Measurements from ENCODE around the gene PCK2.

The PCK2 gene

DNA sequence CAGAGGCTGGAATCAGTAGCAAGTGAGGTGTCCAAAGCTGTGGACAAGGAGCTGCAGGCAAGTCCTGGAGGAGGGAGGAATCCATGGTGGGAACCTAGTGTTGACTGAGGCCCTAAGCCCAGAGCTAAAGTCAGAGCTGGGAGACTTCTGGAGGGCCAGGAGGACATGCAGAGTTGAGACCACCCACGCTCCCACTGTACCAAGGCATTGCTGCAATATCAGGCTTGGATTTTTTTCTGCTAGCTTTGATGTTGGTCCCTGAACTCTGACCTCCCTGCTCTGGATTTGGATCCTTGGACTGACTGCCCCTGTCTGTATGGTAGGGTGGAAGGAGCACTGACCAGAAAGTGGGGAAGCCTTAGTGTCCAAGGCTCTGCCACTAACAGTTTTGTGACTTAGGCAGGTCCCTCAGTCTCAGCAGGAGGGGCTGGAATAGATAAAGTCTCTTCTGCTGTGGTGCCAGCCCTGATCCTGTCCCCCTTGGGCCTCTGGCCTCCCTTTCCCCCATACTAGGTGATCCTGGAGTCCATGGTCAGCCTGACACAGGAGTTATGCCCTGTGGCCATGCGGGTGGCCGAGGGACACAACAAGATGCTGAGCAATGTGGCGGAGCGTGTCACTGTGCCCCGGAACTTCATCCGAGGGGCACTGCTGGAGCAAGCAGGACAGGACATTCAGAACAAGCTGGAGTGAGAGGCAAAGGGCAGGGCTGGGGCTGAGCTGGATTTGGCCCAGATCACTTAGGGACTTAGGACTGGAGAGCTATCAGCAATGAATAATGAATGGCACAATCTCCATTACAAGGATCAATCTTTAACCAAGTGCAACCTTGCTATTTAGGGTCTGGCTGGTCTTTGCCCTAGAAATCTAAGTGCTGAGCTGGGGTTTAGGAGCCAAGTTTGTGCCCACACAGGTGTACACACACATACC lies 32.9 kb upstream of the PCK2 start:
- DNase-seq (ENCODE audit: low read depth, low spot score) = no peak

DNA sequence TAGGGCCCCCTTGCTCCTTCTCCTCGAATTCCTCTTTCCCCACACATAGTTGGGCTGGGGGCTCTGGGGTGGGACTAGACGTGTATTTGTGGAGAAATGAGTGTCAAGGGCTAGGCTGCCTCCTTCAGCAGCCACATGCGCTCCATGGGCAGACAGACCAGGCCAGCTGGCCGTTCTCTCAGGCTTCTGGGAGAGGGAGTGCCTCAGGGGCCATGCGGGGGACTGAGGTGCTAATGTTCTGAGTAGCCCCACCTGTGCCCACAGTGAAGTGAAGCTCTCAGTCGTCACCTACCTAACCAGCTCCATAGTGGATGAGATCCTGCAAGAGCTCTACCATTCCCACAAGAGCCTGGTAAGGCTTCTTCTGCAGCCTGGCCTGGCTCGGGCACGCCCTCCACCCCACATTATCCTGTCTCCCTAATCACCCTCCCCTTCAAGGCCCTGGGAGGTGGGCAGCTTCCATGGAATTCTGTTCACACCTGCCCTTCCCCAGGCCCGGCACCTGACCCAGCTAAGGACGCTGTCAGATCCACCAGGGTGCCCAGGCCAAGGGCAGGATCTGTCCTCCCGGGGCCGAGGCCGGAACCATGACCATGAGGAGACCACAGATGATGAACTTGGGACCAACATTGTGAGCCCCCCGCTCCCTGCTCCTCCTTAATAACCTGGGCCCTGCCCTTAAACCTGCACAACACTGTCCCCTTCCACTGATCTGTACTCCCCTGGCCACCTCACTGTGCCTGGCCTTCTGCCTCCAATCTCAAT lies 31.7 kb upstream of the PCK2 start:
- no peak for DNase-seq (ENCODE audit: low read depth, low spot score)

DNA sequence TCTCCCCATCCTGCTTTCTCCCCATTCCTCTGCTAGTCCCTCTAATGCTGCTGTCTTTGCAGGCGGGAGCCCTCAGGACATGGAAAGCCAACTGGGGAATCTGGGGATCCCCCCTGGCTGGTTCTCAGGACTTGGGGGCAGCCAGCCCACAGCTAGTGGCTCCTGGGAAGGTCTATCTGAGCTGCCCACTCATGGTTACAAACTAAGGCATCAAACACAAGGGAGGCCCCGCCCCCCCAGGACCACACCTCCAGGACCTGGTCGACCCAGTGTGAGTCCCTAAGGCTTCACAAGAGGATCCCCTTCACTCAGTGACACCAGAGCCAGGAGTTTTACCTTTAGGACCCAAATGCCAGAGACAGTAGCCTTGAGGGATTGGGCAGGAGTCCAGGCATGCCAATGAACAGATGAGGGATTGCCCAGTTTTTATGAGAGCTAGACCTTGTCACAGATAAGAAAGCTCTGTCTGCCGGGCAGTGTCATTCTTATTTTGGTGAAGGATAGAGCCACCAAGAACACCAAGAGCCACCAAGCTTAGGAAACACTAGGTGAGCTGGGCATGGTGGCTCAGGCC lies 30.8 kb upstream of the PCK2 start:
- DNase-seq (ENCODE audit: low read depth, low spot score) = no peak

DNA sequence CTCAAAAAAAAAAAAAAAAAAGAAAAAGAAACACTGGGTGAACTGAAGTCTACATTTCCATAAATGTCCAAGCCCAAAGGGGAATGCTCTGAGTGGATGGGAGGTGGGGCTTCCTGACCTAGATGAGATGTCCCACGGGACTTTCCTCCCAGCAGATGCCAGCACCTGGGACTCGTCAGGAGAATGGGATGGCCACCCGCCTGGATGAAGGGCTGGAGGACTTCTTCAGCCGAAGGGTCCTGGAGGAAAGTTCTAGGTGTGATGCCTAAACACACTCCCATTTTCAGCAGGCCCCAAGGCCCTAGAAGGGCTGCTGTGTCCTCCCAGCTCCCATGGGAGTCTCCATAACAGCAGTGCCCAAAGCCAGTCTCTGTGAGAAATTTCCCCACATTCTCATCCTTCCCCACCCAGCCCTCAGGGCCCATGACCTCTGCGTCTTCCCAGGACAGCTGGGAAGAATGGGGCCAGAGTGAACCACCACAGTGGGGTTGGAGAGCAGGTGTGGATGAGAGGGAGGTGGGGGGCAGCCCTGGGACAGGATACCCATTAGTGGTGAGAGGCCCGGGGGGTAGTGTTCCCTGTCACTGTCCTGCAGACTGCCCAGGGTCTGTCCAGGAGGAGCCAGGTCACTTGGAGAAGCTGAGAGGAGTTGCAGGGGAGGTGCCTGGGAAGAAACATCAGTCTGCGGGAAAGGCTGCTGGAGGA lies 29.9 kb upstream of the PCK2 start:
- DNase-seq (ENCODE audit: low read depth, low spot score) = no peak

DNA sequence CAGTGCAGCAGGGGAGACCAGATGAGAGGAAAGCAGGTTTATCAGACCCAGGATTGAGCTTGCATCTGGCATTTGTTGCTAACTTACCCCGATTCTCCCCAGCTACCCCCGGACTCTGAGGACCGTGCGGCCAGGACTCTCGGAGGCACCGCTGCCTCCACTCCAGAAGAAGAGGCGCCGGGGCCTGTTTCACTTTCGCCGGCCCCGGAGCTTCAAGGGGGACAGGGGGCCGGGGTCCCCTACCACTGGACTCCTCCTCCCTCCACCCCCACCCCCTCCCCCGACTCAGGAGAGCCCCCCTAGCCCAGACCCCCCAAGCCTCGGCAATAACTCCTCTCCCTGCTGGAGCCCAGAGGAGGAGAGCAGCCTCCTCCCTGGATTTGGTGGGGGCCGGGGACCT lies 29.3 kb upstream of the PCK2 start:
- DNase-seq (ENCODE audit: low read depth, low spot score) = no peak

DNA sequence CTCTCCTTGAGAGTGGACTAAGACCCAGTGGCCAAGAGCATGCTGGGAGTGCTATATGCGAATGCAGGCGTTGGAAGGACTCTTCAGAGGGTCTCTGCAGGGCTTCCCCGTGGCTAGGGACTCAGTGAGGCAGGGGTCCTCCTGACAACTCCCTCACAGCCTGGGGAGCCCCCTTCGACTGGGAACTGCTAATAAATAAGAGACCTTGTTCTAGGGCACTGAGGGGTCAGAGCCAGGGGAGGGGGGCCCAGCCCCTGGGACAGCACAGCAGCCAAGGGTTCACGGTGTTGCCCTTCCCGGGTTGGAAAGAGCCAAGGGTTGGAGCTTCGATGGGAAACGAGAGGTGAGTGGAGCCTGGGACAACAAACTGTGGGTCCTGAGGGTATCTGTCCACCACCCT lies 28.7 kb upstream of the PCK2 start:
- DNase-seq (ENCODE audit: low read depth, low spot score) = no peak

DNA sequence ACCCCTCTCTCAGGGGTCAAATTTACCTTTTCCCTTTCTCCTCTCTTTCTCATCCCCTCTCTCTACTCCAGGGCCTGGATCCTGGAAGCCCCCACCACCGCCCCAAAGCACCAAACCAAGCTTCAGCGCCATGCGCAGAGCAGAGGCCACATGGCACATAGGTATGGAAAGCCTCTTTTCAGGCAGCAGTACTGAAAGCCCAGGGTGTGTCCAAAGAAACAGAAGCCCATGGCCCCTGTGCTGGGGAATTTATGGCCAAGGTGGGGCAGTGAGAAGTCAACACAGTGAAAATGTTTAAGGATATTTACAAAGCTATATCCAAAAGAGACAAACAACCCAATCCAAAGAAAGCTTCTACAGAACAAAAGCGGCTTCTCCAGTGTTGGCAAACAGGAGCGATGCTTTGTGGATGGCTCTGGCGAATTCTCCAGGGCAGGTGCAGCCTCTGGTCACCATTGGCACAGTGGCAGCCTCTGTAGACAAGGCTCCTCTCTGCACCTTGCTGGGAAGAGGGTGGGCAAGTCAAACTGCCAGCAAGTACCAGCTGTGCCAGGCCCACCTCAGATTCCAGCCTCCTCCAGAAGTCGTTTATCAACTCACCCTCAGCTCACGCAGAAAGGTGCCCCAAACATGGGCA lies 27.5 kb upstream of the PCK2 start:
- DNase-seq (ENCODE audit: low read depth, low spot score) = no peak

DNA sequence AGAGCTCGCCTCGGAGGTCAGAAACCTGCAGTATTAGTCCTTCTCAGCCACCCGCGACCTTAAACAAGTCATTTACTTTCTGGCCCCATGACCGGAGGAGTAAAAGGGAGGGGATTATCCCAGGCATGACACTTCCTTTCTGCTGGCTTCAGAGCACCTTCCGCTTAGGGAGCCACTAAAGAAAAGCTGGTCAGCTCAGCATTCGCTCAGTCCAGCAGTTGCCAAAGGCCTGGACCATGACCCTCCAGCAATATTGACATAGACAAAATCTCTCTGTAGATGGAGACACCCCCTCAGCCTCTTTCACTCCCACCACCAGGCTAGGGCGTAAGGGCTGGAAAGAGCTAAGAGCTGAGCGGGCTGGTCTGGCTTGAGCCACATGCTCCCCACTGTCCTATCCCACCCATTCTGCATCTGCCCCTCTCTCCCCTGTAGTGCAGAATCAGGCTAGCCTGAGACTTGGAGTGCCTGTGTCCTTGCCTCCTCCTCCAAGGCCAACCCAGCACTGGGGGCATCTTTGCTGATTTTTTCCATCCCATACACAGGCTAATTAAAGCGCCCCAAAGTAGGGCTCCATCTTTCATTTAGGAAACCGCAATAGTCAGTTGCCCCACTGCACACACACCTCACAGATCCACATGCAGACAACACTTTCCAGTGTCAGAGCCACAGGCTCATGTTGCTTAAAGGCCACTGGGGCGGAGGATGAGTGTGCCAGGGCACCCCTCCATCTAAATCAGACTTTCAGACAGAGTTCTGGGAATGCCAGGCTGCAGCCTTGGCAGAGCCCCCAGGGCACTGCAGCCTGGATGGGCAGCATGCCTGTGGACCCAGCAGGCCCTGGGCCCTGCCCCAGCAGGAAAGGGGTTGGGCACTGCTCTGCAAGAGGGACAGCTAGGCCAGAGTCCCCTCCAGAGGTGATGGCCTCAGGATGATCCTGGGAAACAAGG lies 26.7 kb upstream of the PCK2 start:
- DNase-seq (ENCODE audit: low read depth, low spot score) = no peak

DNA sequence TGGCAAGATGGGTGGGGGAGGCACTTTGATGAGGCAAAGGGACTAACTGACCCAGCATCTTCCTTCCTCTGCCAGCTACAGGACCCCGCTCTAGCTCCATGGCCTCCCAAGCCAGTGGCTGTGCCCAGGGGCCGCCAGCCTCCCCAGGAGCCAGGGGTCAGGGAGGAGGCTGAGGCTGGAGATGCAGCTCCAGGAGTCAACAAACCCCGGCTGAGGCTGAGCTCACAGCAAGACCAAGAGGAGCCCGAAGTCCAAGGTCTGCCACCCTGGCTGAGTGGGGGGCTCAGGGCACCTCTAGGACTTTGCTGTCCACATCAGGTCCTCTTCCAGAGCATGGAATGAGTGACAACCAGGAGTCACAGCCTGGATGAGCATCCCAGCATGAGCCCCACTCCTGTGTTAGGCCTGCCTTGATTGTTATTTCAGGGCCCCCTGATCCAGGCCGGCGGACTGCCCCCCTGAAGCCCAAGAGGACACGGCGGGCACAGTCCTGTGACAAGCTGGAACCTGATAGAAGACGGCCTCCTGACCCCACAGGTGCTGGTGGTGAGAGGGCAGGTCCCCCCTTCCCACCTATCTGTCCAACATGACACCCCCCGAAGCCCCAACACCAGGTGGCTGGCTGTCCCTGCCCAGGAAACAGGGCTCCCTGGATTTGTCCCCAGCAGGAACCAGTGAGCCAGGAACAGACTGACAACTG lies 25.2 kb upstream of the PCK2 start:
- DNase-seq (ENCODE audit: low read depth, low spot score) = no peak

DNA sequence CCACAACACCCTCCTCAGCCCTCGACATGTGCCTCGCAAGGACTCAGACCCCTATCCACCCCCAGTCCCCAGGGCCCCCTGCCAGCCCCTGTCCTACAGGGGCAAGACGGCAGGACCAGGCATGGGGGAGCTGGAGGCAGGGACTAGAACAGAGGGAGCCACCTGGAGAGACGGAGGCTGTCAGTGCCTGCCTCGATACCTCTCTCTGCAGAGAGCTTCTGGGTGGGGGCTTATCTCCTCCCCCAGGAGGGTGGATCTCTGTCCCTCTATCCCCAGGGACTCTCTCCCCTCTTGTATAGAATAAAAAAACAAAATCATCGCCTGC lies 24.7 kb upstream of the PCK2 start:
- no peak for DNase-seq (ENCODE audit: low read depth, low spot score)

DNA sequence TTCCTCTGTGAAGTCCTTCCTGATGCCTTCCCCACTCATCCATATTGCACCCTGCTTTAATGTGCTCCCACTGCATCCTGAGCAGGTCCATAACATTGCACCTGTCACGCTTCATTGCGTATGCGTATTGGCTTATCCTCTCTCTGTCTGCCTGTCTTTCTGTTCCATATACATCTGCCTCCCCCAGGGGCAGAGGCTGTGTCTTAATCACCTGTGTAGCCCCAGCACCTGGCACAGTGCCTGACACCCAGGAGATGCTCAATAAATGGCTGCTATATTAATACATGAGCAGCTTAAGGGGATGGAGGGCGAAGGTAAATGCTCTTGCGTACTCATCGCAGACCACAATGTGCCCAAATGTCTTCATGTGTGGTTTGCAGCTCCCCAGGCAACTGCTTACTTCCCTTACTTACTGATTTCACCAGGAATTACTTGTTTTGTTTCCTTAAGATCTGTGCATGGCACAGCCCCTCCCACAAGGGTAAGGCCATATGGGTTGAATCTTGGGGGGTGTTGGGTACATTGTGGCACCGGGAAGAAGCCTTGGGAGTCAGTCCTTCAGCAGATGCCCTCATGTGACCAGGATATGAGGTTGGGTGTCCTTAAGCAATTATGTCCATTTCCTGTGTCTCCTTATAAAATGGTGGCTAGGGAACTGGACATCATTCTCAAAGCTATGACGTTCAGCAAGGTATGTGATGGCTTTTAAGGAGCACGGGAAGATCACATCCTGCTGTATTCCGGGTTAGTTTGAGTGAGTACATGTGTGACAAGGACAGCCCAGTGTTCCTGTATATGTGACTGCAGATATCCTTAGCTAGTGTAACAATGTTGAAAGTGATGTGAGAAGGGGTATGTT lies 23.6 kb upstream of the PCK2 start:
- DNase-seq (ENCODE audit: low read depth, low spot score) = no peak

DNA sequence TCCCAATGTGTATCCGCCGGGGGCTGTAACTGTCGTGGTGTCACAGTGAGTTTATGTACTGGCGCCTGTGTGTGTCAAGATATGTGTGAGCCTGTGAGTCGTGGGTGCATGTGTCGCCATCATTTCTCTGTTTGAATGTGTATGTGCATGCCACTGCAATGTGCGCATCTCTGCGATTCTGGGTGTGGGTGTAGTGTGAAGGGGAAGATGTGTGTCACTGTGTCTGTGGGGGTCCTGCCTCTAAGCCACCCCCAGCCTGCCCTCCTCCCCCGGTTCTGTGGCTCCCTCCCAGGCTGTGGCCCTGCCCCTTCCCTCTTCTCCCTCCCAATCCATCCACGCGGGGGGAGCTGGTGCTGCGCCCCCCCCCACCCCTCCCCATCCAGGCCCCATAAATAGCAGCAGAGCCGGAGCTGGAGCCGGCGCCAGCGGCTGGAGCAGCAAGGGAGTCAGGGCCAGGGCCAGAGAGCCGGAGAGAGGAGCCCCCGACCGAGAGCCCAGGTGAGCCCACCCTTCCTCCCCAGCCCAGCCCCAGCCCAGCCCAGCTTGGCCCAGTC lies 22.9 kb upstream of the PCK2 start, which contains the start of gene CPNE6:
CPNE6 (plus strand) TSS at position 419 of the 554 bp plus-strand sequence. CDS start 1,375 bp downstream, outside the sequence.
- no peak for DNase-seq (ENCODE audit: low read depth, low spot score)

DNA sequence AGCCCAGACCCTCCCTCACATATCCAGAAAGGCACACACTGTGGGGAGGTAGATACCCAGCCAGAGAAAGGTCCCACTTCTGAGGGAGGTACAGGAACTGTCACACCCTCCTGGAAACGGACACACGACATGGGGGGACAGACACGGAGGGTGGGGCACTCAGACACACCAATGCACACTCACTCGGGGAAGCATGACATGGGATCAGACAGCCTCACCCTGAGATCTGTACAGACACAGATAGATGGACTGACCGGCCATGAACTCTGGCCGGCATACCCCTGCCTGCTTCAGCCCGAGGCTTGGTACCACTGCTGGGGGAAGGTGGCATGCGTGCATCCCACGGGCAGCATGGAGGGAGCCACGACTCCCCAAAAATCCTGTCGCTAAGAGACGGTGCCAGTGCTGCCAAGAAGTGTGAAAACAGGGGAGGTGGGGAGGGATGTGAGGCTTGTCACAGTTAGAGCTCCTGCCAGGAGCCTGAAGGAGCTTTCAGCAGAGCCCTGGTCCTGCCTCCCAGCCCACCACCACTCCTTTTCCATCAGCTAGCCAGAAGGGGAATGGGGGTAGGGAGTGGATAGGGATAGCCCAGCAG lies 22.2 kb upstream of the PCK2 start:
- DNase-seq (ENCODE audit: low read depth, low spot score) = no peak

DNA sequence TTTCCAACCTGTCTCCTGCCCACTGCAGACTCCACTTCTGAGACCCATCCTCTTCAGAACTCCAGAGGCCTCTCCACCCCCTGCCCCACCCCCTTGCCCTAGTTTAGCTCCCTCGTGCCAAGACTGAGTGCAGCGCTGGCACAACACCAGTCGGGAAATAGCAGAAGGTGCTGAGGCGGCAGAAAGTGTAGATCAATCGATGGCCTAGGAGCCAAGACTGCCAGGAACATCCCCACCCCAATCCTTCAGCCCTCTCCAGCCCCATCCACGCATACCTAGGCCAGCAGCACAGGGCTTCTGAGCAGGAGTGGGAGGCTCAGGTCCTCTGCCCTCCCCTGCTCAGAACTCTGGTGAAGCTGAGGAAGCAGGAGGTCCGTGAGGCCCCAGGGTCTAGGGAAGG lies 21.7 kb upstream of the PCK2 start:
- DNase-seq (ENCODE audit: low read depth, low spot score) = no peak

DNA sequence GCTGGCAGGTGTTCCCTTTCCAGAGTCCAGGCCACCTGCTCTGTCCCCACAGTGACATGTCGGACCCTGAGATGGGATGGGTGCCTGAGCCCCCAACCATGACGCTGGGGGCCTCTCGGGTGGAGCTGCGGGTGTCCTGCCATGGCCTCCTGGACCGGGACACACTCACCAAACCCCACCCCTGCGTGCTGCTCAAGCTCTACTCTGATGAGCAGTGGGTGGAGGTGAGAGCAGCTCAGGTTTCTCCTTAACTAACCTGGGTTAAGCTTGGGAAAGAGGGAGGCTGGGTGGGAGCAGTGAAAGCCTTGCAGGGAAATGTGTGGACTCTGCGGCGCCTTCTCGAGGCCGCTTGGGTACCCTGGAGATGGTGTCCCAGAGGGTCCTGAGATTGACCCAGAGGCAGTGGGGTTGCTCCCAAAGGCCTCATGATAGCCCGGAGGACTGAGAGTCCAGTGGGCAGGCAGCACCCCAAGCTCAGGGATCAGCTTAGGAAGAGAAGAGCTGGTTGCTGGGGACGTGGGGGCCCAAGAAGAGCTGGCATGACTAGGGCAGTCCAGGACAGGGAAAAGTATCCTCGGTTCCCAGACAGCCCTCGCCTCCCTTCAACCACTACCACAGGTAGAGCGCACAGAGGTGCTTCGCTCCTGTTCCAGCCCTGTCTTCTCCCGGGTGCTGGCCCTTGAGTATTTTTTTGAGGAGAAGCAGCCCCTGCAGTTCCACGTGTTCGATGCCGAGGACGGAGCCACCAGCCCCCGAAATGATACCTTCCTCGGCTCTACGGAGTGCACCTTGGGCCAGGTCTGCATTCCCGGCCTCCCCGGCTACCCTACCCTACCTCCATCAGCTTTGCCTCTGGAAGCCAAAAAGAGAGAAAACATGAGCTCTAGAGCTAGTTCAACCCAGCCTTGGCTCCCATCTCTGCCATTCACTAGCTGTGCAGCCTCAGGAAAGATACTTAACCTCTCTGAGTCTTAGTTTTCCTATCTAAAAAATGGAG lies 20.9 kb upstream of the PCK2 start:
- DNase-seq (ENCODE audit: low read depth, low spot score) = no peak

DNA sequence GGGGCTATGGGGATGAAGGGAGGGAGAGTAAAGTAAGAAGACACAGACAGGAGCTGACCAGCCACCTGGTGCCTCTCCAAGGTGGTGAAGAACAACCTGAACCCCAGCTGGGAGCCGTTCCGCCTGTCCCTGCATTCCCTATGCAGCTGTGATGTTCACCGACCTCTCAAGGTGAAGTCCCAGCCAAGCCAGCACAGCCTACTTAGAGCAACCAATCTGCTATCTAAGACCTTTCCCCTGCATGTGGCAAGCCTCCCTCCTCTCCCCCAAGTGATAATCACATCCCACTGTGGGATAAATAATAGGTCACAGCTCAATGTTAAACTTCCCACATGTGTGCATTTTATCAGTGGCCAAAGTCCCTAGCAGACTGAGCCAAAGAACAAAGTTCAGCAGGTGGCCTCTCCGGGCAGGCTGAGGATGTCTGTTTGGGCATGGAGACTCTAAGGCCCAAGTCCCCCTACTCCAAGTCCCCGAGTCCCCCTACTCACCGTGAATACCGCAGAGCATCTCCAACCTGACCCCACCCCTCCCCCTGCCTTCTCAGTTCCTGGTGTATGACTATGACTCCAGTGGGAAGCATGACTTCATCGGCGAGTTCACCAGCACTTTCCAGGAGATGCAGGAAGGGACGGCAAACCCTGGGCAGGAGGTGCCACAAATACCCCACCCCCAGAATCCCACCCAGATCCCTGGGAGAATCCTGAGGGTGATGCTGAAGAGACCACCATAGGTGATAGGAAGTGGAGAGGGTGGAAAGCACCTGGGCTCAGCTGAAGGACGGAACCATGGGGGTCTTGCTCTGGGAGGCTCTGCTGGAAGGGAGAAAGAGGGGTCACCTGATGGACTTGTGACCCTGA lies 19.3 kb upstream of the PCK2 start:
- no peak for DNase-seq (ENCODE audit: low read depth, low spot score)
